Mesenchymal stem cell (in vitro differentiated cells and primary cell): Measurements from ENCODE around the gene EIF4B.

Experiments used
- DNase-seq: peaks from one replicate; pipeline ENCODE4 v3.0.0-alpha.2; 2013
- H2AFZ ChIP-seq: one replicate; pipeline ENCODE4 v1.6.1; 2013; ENCODE audit warnings: low read depth, mild to moderate bottlenecking, control low read depth, inconsistent platforms, low read length, moderate library complexity
- H2AK5ac ChIP-seq: 2 replicates; pipeline ENCODE4 v1.6.1; 2013; ENCODE audit warnings: low read length, moderate library complexity, mild to moderate bottlenecking, inconsistent platforms; ENCODE audit not compliant: severe bottlenecking
- H2BK120ac ChIP-seq: one replicate; pipeline ENCODE4 v1.6.1; 2013; ENCODE audit warnings: low read depth, mild to moderate bottlenecking, inconsistent platforms, low read length, moderate library complexity
- H2BK12ac ChIP-seq, 2 experiments: one replicate each; pipeline ENCODE4 v1.6.1; 2013; ENCODE audit warnings: inconsistent platforms in 2 of 2, low read length in 2 of 2, mild to moderate bottlenecking in 2 of 2, moderate library complexity in 2 of 2, control low read depth in 1 of 2
- H2BK15ac ChIP-seq: one replicate; pipeline ENCODE4 v1.6.1; 2013; ENCODE audit warnings: mild to moderate bottlenecking, low read depth, inconsistent platforms; ENCODE audit not compliant: poor library complexity, severe bottlenecking
- H2BK5ac ChIP-seq: 2 replicates; pipeline ENCODE4 v1.6.1; 2013; ENCODE audit warnings: low read depth, mild to moderate bottlenecking, low read length, control low read depth, inconsistent platforms; ENCODE audit not compliant: poor library complexity, severe bottlenecking
- H3K14ac ChIP-seq, 2 experiments: one replicate each; pipeline ENCODE4 v1.6.1; 2013; ENCODE audit warnings: inconsistent platforms in 2 of 2, low read length in 2 of 2, control low read depth in 1 of 2, mild to moderate bottlenecking in 1 of 2, moderate library complexity in 1 of 2
- H3K18ac ChIP-seq, 2 experiments: one replicate each; pipeline ENCODE4 v1.6.1; 2013; ENCODE audit warnings: inconsistent platforms in 2 of 2, low read length in 2 of 2, control low read depth in 1 of 2, low read depth in 1 of 2, mild to moderate bottlenecking in 1 of 2
- H3K23ac ChIP-seq, 2 experiments: one replicate each; pipeline ENCODE4 v1.6.1; 2013; ENCODE audit warnings: inconsistent platforms in 2 of 2, low read length in 2 of 2, mild to moderate bottlenecking in 2 of 2, moderate library complexity in 2 of 2, control low read depth in 1 of 2
- H3K27ac ChIP-seq: 2 replicates; pipeline ENCODE4 v1.5.1; 2013; ENCODE audit warnings: mild to moderate bottlenecking, moderate library complexity, low read length, control low read depth, inconsistent platforms; ENCODE audit not compliant: poor library complexity, severe bottlenecking
- H3K27me3 ChIP-seq, 2 experiments: 2 replicates each; pipeline versions ENCODE4 v1.6.1 to v1.7.0; 2013; ENCODE audit warnings: low read length in 2 of 2, mild to moderate bottlenecking in 2 of 2, moderate library complexity in 2 of 2, control low read depth in 1 of 2, inconsistent platforms in 1 of 2; ENCODE audit not compliant: control insufficient read depth in 1 of 2, insufficient read depth in 1 of 2
- H3K36me3 ChIP-seq, 2 experiments: 2 replicates each; pipeline versions ENCODE4 v1.6.1 to v1.7.0; 2013; ENCODE audit warnings: low read length in 2 of 2, control low read depth in 1 of 2, inconsistent platforms in 1 of 2, low read depth in 1 of 2, mild to moderate bottlenecking in 1 of 2; ENCODE audit not compliant: insufficient read depth in 2 of 2, control insufficient read depth in 1 of 2
- H3K4ac ChIP-seq, 2 experiments: one replicate each; pipeline ENCODE4 v1.6.1; 2013; ENCODE audit warnings: inconsistent platforms in 2 of 2, low read length in 2 of 2, mild to moderate bottlenecking in 2 of 2, moderate library complexity in 2 of 2, control low read depth in 1 of 2, low read depth in 1 of 2
- H3K4me1 ChIP-seq: 2 replicates; pipeline ENCODE4 v1.6.1; 2013; ENCODE audit warnings: low read depth, low read length, control low read depth; ENCODE audit not compliant: control insufficient read depth, insufficient read depth
- H3K4me2 ChIP-seq: 2 replicates; pipeline ENCODE4 v1.6.1; 2013; ENCODE audit warnings: low read length, mild to moderate bottlenecking, inconsistent platforms; ENCODE audit not compliant: poor library complexity, severe bottlenecking
- H3K4me3 ChIP-seq, 2 experiments: 2 replicates each; pipeline versions ENCODE4 v1.5.1 to v1.7.0; 2013; ENCODE audit warnings: low read length in 2 of 2, mild to moderate bottlenecking in 2 of 2, control low read depth in 1 of 2, low read depth in 1 of 2; ENCODE audit not compliant: insufficient read depth in 1 of 2
- H3K79me1 ChIP-seq: replicated peaks from 2 replicates; pipeline ENCODE4 v1.6.1; 2013; ENCODE audit warnings: mild to moderate bottlenecking, control low read depth, low read length, inconsistent platforms; ENCODE audit not compliant: poor library complexity, severe bottlenecking
- H3K9ac ChIP-seq: 2 replicates; pipeline ENCODE4 v1.7.0; 2013; ENCODE audit warnings: mild to moderate bottlenecking, low read length, moderate library complexity
- H3K9me3 ChIP-seq: 2 replicates; pipeline ENCODE4 v1.7.0; 2013; ENCODE audit warnings: mild to moderate bottlenecking, low read length; ENCODE audit not compliant: control insufficient read depth
- H4K8ac ChIP-seq: one replicate; pipeline ENCODE4 v1.6.1; 2013; ENCODE audit warnings: inconsistent platforms, mild to moderate bottlenecking, low read length, moderate library complexity
- H4K91ac ChIP-seq: one replicate; pipeline ENCODE4 v1.6.1; 2013; ENCODE audit warnings: mild to moderate bottlenecking, low read length, inconsistent platforms
- WGBS: methylation state at CpG from one replicate; pipeline ENCODE4 v1.1.7; 2013; ENCODE audit warnings: mixed read lengths; 5-methylcytosine and 5-hydroxymethylcytosine counted together

Gene EIF4B

GRCh38 chr12:53045696-53046045, 39.4 kb downstream of the EIF4B start:
- peak overlapping the region in 1 of 2 experiments; percentile 1 for H3K18ac ChIP-seq
- H3K79me1 ChIP-seq: peaks cover 3% of the 10 kb centered on the region
- peak overlapping the region; percentile 97 for H3K9ac ChIP-seq
- H3K4me1 ChIP-seq: peaks cover 40% of the 10 kb centered on the region
- peak overlapping the region in 1 of 2 experiments; percentile 93 for H3K4me3 ChIP-seq
- no peak overlapping the region for H2BK12ac ChIP-seq
- no peaks in the 10 kb centered on the region for H3K27me3 ChIP-seq
- H2BK120ac ChIP-seq: no peak overlapping the region
- no peak overlapping the region for H3K4ac ChIP-seq
- H3K36me3 ChIP-seq: peaks cover 9 to 17% of the 10 kb centered on the region in 2 experiments
- H4K8ac ChIP-seq: peak overlapping the region; percentile 1
- no peaks in the 10 kb centered on the region for H3K9me3 ChIP-seq
- H3K23ac ChIP-seq: no peak overlapping the region
- DNase-seq: no peak
- no peak overlapping the region for H2AFZ ChIP-seq
- 83% methylated on average over 3 of the region's 5 CpGs for WGBS
- H2AK5ac ChIP-seq: no peak overlapping the region
- H2BK5ac ChIP-seq: no peak overlapping the region
- no peak overlapping the region for H4K91ac ChIP-seq
- H3K27ac ChIP-seq: no peak overlapping the region
- no peak overlapping the region for H2BK15ac ChIP-seq
- H3K14ac ChIP-seq: no peak overlapping the region
- H3K4me2 ChIP-seq: no peak overlapping the region

- peak overlapping the region; percentile 72 to 93 for H3K4me3 ChIP-seq
- H3K27me3 ChIP-seq: no peaks in the 10 kb centered on the region
- H2AFZ ChIP-seq: peak overlapping the region; percentile 29
- H3K9ac ChIP-seq: peak overlapping the region; percentile 97
- peak overlapping the region; percentile 81 for H2AK5ac ChIP-seq
- 5% methylated on average over 16 of the region's 44 CpGs for WGBS
- peak overlapping the region; percentile 98 for H4K8ac ChIP-seq
- H3K4me1 ChIP-seq: peaks cover 51% of the 10 kb centered on the region
- H3K9me3 ChIP-seq: no peaks in the 10 kb centered on the region
- peak overlapping the region; percentile 30 to 87 for H2BK12ac ChIP-seq
- H3K4me2 ChIP-seq: peak overlapping the region; percentile 88
- peaks cover 3% of the 10 kb centered on the region for H3K79me1 ChIP-seq
- H3K27ac ChIP-seq: peak overlapping the region; percentile 97
- peak overlapping the region; percentile 83 to 100 for H3K18ac ChIP-seq
- DNase-seq: peak; percentile 94
- peak overlapping the region in 1 of 2 experiments; percentile 100 for H3K14ac ChIP-seq
- H2BK5ac ChIP-seq: peak overlapping the region; percentile 78
- H3K4ac ChIP-seq: peak overlapping the region; percentile 86 to 100
- peak overlapping the region in 1 of 2 experiments; percentile 99 for H3K23ac ChIP-seq
- H3K36me3 ChIP-seq: peaks cover 9 to 16% of the 10 kb centered on the region in 2 experiments
- H2BK15ac ChIP-seq: peak overlapping the region; percentile 6
- peak overlapping the region; percentile 69 for H2BK120ac ChIP-seq
- H4K91ac ChIP-seq: peak overlapping the region; percentile 91
These were observed 40.5 kb downstream of the EIF4B start for GRCh38 chr12:53046655-53047220.

GRCh38 chr12:53047221-53048032, 41.2 kb downstream of the EIF4B start:
- Histone ChIP-seq H2AK5ac (peak overlapping the region; percentile 46), H2BK5ac (peak overlapping the region; percentile 97), H3K23ac (no peak overlapping the region), H3K27me3 (no peaks in the 10 kb centered on the region), H2BK12ac (peak overlapping the region in 1 of 2 experiments; percentile 99), H3K14ac (peak overlapping the region in 1 of 2 experiments; percentile 21), H3K27ac (peak overlapping the region; percentile 94), H4K91ac (peak overlapping the region; percentile 94), H4K8ac (peak overlapping the region; percentile 96), H3K18ac (peak overlapping the region; percentile 96 to 100), H3K79me1 (peaks cover 8% of the 10 kb centered on the region), H3K4me1 (peaks cover 58% of the 10 kb centered on the region), H2AFZ (peak overlapping the region; percentile 11), H2BK120ac (peak overlapping the region; percentile 92), H3K9ac (peak overlapping the region; percentile 95), H3K36me3 (peaks cover 15 to 18% of the 10 kb centered on the region in 2 experiments), H3K9me3 (no peaks in the 10 kb centered on the region), H3K4ac (peak overlapping the region; percentile 95 to 97), H2BK15ac (peak overlapping the region; percentile 74), H3K4me2 (peak overlapping the region; percentile 93), H3K4me3 (peak overlapping the region; percentile 72 to 89)
- 0% methylated on average over 39 of the region's 94 CpGs for WGBS
- DNase-seq: peak; percentile 90
